K562 (cell line): ENCODE results near the gene ADGRE3. TPM values are rescaled to one million over a fixed set of nuclear protein-coding genes. Genes with fewer than 3 reads are reported as not detected.

Experiments used
- ATAC-seq: fragments of 200-7000 bp; cut with Tn5 transposase; 3 replicates; pipeline ENCODE4 v1.9.1; 2020; ENCODE audit warnings: moderate library complexity
- BruUV-seq: library from RNA; stranded (reverse); fragments of 400-500 nt; replicated peaks from 2 replicates; lab custom pipeline; 2021; lab: Mats Ljungman, UMichigan
- CTCF ChIA-PET: fragments of 300-600 bp; formaldehyde crosslinking; extraction: SDS; loops from one replicate; lab custom pipeline; 2021; ENCODE audit warnings: low intra/inter-chr PET ratio; lab: Yijun Ruan, JAX
- POLR2A ChIA-PET: fragments of 300-600, 350-650 bp; sonication (Branson Sonifier 250); formaldehyde crosslinking; extraction: SDS; loops from one replicate; lab custom pipeline; 2021; ENCODE audit warnings: antibody characterized with exemption, inconsistent platforms; lab: Yijun Ruan, JAX
- DNase-seq, 4 experiments: peaks; one replicate each; pipeline versions ENCODE4 v3.0.0 to v3.0.0-alpha.2; 2011 to 2018; ENCODE audit warnings: low spot score in 3 of 4, mixed read lengths in 3 of 4; ENCODE audit errors: extremely low read depth in 1 of 4
- FAIRE-seq: peaks from 2 replicates; lab custom pipeline; 2011; peaks lifted over from hg19 to GRCh38; lab: Jason Lieb, UNC
- H2AFZ ChIP-seq: 2 replicates; pipeline ENCODE4 v1.6.0; 2011; ENCODE audit warnings: low read depth, low read length, control low read depth, inconsistent platforms
- H3K27ac ChIP-seq: fragments of 200-600 bp; 3 replicates; pipeline ENCODE4 v1.8.0; 2011; ENCODE audit warnings: low read depth, mild to moderate bottlenecking, control low read depth, inconsistent platforms, low read length, moderate library complexity, mixed read lengths; ENCODE audit errors: extremely low read depth
- H3K27me3 ChIP-seq, 2 experiments: fragments of 300-600 bp in 1 of 2; 2 replicates in 1 of 2; 3 replicates in 1 of 2; pipeline versions ENCODE4 v1.6.0 to v1.8.0; 2011; ENCODE audit warnings: inconsistent platforms in 2 of 2, low read length in 2 of 2, mild to moderate bottlenecking in 1 of 2, mixed read lengths in 1 of 2, moderate library complexity in 1 of 2; ENCODE audit not compliant: control insufficient read depth in 2 of 2, insufficient read depth in 2 of 2
- H3K36me3 ChIP-seq: fragments of 300-600 bp; 3 replicates; pipeline ENCODE4 v1.8.0; 2011; ENCODE audit warnings: mild to moderate bottlenecking, low read length, inconsistent platforms; ENCODE audit not compliant: control insufficient read depth, insufficient read depth
- H3K4me1 ChIP-seq, 2 experiments: fragments of 200-600 bp in 1 of 2; replicated peaks in 1 of 2; 2 replicates in 1 of 2; 3 replicates in 1 of 2; pipeline versions ENCODE4 v1.5.1 to v1.8.0; 2011; ENCODE audit warnings: inconsistent platforms in 2 of 2, low read length in 2 of 2, mild to moderate bottlenecking in 1 of 2, mixed read lengths in 1 of 2, moderate library complexity in 1 of 2; ENCODE audit not compliant: control insufficient read depth in 2 of 2, insufficient read depth in 2 of 2
- H3K4me2 ChIP-seq: 2 replicates; pipeline ENCODE4 v1.6.1; 2011; ENCODE audit warnings: low read length, control low read depth, inconsistent platforms, mixed read lengths; ENCODE audit not compliant: insufficient read depth
- H3K4me3 ChIP-seq: fragments of 200-600 bp; sonication (generic), shearing (Covaris generic); 2 replicates; pipeline ENCODE4 v1.5.1; 2016; ENCODE audit warnings: control low read depth, inconsistent platforms
- H3K79me2 ChIP-seq: fragments of 200-600 bp; 3 replicates; pipeline ENCODE4 v1.8.0; 2011; ENCODE audit warnings: low read length, inconsistent platforms; ENCODE audit not compliant: control insufficient read depth, insufficient read depth
- H3K9ac ChIP-seq, 2 experiments: 2 replicates each; pipeline versions ENCODE4 v1.6.0 to v1.6.1; 2011; ENCODE audit warnings: low read depth in 2 of 2, low read length in 2 of 2, control low read depth in 1 of 2, inconsistent platforms in 1 of 2, mild to moderate bottlenecking in 1 of 2, mixed read lengths in 1 of 2; ENCODE audit not compliant: insufficient read depth in 1 of 2
- H3K9me1 ChIP-seq: one replicate; pipeline ENCODE4 v1.6.0; 2011; ENCODE audit warnings: inconsistent platforms, mild to moderate bottlenecking, low read length, moderate library complexity; ENCODE audit not compliant: control insufficient read depth, insufficient read depth
- H3K9me3 ChIP-seq: replicated peaks from 2 replicates; pipeline ENCODE4 v1.5.1; 2011; ENCODE audit warnings: low read depth, low read length, inconsistent platforms; ENCODE audit not compliant: control insufficient read depth, insufficient read depth
- H4K20me1 ChIP-seq: replicated peaks from 2 replicates; pipeline ENCODE4 v1.6.1; 2011; ENCODE audit warnings: low read length, inconsistent platforms, mixed read lengths; ENCODE audit not compliant: control insufficient read depth, insufficient read depth
- CBX3 ChIP-seq, 2 experiments: IDR thresholded peaks; 1 replicate in 1 of 2; 2 replicates in 1 of 2; pipeline ENCODE4 v1.6.1; 2012; ENCODE audit warnings: inconsistent platforms in 2 of 2, low read length in 2 of 2, borderline replicate concordance in 1 of 2, control low read depth in 1 of 2
- CREB1 ChIP-seq, 2 experiments: sonication (generic) in 1 of 2; formaldehyde crosslinking in 1 of 2; IDR thresholded peaks; 2 replicates each; pipeline versions ENCODE4 v1.6.1 to v1.8.0; 2012 to 2022; ENCODE audit warnings: inconsistent platforms in 1 of 2, mild to moderate bottlenecking in 1 of 2, missing genetic modification reagents in 1 of 2, moderate library complexity in 1 of 2
- CREB3L1 ChIP-seq: fragments of 450-650 bp; IDR thresholded peaks from 2 replicates; pipeline ENCODE4 v1.6.1; 2014; ENCODE audit warnings: low read depth, mild to moderate bottlenecking, moderate library complexity, borderline replicate concordance
- IRF9 ChIP-seq: fragments of 450-650 bp; IDR thresholded peaks from 2 replicates; pipeline ENCODE4 v1.6.1; 2016; ENCODE audit warnings: missing biosample characterization, missing genetic modification characterization
- MBD1 ChIP-seq: fragments of 250-450 bp; sonication (Bioruptor Pico); IDR thresholded peaks from 2 replicates; pipeline ENCODE4 v1.8.0; 2022; ENCODE audit warnings: inconsistent platforms
- NKRF ChIP-seq: fragments of 450-650 bp; IDR thresholded peaks from 2 replicates; pipeline ENCODE4 v1.6.1; 2016; ENCODE audit warnings: borderline replicate concordance
- RAD21 ChIP-seq, 2 experiments: fragments of 250-450 bp in 1 of 2; fragments of 450-650 bp in 1 of 2; sonication (Bioruptor Pico) in 1 of 2; formaldehyde crosslinking in 1 of 2; IDR thresholded peaks in 1 of 2; conservative IDR thresholded peaks in 1 of 2; 2 replicates each; pipeline versions ENCODE4 v1.4.0 to v1.8.0; 2020 to 2022; ENCODE audit warnings: mild to moderate bottlenecking in 2 of 2, moderate library complexity in 1 of 2
- TRIM24 ChIP-seq, 2 experiments: fragments of 450-650 bp; IDR thresholded peaks; 2 replicates each; pipeline ENCODE4 v1.6.1; 2016
- ZBTB26 ChIP-seq: fragments of 450-650 bp; formaldehyde crosslinking; IDR thresholded peaks from 2 replicates; pipeline ENCODE4 v1.4.0; 2022; ENCODE audit warnings: missing genetic modification characterization
- ZC3H8 ChIP-seq: fragments of 450-650 bp; IDR thresholded peaks from 2 replicates; pipeline ENCODE4 v1.6.1; 2017
- ZKSCAN1 ChIP-seq: fragments of 150-350 bp; IDR thresholded peaks from 2 replicates; pipeline ENCODE4 v1.6.1; 2016; ENCODE audit warnings: low read depth, low read length
- ZNF584 ChIP-seq: fragments of 200-800 bp; sonication (Bioruptor generic); IDR thresholded peaks from 2 replicates; pipeline ENCODE4 v1.6.1; 2016; ENCODE audit warnings: low read depth, mild to moderate bottlenecking, missing genetic modification characterization, missing compliant biosample characterization
- WGBS: fragments of 100-300 bp; shearing (Covaris generic); methylation state at CpG from one replicate; pipeline ENCODE4 v1.1.6; 2016; ENCODE audit warnings: low coverage, mixed read lengths; ENCODE audit not compliant: insufficient coverage; ENCODE audit errors: missing lambda C conversion rate; 5-methylcytosine and 5-hydroxymethylcytosine counted together
- in situ Hi-C: fragments of 300-500 bp; cut with MboI; formaldehyde crosslinking; loops from 4 replicates; pipeline ENCODE4 v1.15.0; 2018; ENCODE audit warnings: inconsistent platforms, mixed read lengths
- intact Hi-C: fragments of 100-400 bp; cut with micrococcal nuclease; formaldehyde crosslinking; loops from 2 replicates; pipeline ENCODE4 v1.14.2; 2022
- polyA plus RNA-seq, 8 experiments: library from polyadenylated mRNA; depleted of rRNA in 4 of 8; stranded (reverse) in 5 of 8; unstranded in 3 of 8; fragments of >200 nt; fragmentation: Nextera tagmentation in 2 of 8; fragmentation: Illumina TruSeq in 1 of 8; extraction: Ambion mirVana in 2 of 8; extraction: Trizol in 1 of 8; gene quantifications; 2 replicates each; pipeline versions ENCODE4 v1.2.1 to v1.2.3, GENCODE V29; 2011 to 2014; ENCODE audit warnings: inconsistent platforms in 1 of 8, missing spikeins in 1 of 8
- total RNA-seq, 7 experiments: library from RNA; depleted of rRNA in 6 of 7; stranded (reverse); fragments of >200 nt in 6 of 7; fragmentation: Illumina TruSeq in 2 of 7; extraction: Trizol in 2 of 7; gene quantifications; 2 replicates each; pipeline versions ENCODE4 v1.2.1 to v1.2.3, GENCODE V29; 2011 to 2021; ENCODE audit warnings: low replicate concordance in 1 of 7

The ADGRE3 gene
- total and polyA plus RNA-seq, 9 of the 15 experiments (the other 6 are each of a cell fraction or from before 2014, with no cell fraction given): not detected

GRCh38 chr19:14715841-14716240, 41.2 kb upstream of the ADGRE3 start:
- intact Hi-C loops: no loop called here
- Histone ChIP-seq H4K20me1 (no peaks in the 10 kb centered on the region), H3K4me2 (no peak overlapping the region), H3K9me3 (peaks cover 23% of the 10 kb centered on the region), H3K4me1 (no peaks in the 10 kb centered on the region), H3K79me2 (no peaks in the 10 kb centered on the region), H3K4me3 (no peak overlapping the region), H3K9ac (no peak overlapping the region), H3K27me3 (no peaks in the 10 kb centered on the region), H3K27ac (no peak overlapping the region), H3K9me1 (no peaks in the 10 kb centered on the region), H2AFZ (no peak overlapping the region), H3K36me3 (peaks cover 14% of the 10 kb centered on the region; the same call in 2 of the 3 replicates)
- in situ Hi-C loops: no loop called here
- BruUV-seq: no TSS peak
- FAIRE-seq (no peak), ATAC-seq (no peak), DNase-seq (no peak)
- ChIA-PET CTCF (no interaction called here), POLR2A (no interaction called here)
- 35% methylated on average over 4 of the region's 4 CpGs for WGBS
- TF ChIP-seq ZBTB26 (CRISPR knock-in tag) (no peak), ZKSCAN1 (no peak), ZNF584 (CRISPR knock-in tag) (no peak), NKRF (no peak), TRIM24 (IDR thresholded peaks at IDR 0.05) (no peak), CBX3 (IDR thresholded peaks at IDR 0.05; ENCODE audit: borderline replicate concordance in 1 of 2, low read length in 2 of 2) (no peak), RAD21 (CRISPR knock-in tag; conservative IDR thresholded peaks at IDR 0.05 in 1 of 2, IDR thresholded peaks at IDR 0.05 in 1 of 2) (no peak), IRF9 (no peak), CREB1 (IDR thresholded peaks at IDR 0.05) (no peak), CREB1 (CRISPR knock-in tag; IDR thresholded peaks at IDR 0.05) (no peak), CREB3L1 (no peak), MBD1 (CRISPR knock-in tag) (no peak), ZC3H8 (no peak)
